GM18511 (cell line): Measurements from ENCODE around the gene FBXL7.

Source experiments
- ATAC-seq: cut with Tn5 transposase; IDR thresholded peaks from one replicate; pipeline ENCODE4 v1.9.1; 2021; ENCODE audit warnings: mild to moderate bottlenecking, moderate library complexity; ENCODE audit not compliant: unreplicated experiment

The FBXL7 gene

DNA sequence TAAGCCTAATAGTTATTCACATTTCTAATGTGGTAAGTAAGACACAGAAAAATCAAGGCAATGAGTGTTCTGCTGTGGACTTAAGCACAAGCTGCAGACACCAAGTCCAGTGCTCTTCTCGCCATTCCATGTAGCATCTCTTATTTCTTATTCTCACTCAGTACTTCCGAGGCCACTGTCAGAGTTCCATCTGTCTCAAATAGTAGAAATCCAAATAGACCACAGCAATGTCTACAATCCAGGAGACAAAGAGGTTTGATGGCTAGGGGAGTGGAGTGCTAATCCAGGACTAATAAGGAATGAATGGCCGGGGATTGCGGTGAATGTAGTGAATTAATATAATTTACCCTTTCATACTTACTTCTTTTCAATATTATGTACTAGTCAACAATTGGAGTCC, 147.3 kb downstream of the FBXL7 start:
- ATAC-seq: no peak

- no peak for ATAC-seq
Observed at GRCh38 chr5:15650266-15650665, 150.3 kb downstream of the FBXL7 start.

DNA sequence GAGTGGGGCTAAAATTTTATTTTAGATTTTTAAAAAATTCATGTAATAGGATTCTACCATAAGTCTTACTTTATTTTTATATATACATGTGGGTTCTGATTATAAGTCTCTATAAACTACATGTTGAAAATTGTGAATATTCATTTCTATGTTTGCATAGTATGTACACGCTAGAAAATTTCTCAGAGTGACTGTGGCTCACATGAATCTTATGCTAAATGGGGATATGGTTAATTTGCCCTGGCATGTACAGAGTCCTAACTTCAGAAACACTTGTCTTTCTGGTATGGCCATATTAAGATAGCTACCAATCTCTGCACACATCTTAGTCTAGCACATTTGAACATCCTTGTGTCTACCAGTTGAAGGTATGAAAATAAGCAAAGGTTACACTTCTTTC, 154.8 kb downstream of the FBXL7 start:
- ATAC-seq: no peak

GRCh38 chr5:15655683-15656082, 155.7 kb downstream of the FBXL7 start:
- ATAC-seq: no peak

DNA sequence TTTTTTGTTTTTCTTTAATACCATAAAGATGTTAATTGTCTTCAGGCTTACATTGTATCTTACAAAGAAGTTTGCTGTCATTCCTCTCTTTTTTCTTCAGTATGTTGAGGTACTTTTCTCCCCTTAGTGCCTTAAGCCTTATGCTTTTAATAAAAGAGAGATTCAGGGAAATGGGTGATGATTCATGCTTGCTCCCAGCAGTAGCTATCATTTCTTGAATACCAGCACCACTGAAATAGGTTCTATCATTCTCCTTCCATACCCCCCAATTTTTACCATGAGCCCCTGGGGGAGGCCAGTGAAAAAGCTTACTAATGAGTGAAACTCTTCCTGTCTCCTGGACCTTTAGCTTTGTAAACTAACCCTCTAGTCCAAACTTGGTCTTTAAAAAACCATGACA, 165.0 kb downstream of the FBXL7 start:
- no peak for ATAC-seq

DNA sequence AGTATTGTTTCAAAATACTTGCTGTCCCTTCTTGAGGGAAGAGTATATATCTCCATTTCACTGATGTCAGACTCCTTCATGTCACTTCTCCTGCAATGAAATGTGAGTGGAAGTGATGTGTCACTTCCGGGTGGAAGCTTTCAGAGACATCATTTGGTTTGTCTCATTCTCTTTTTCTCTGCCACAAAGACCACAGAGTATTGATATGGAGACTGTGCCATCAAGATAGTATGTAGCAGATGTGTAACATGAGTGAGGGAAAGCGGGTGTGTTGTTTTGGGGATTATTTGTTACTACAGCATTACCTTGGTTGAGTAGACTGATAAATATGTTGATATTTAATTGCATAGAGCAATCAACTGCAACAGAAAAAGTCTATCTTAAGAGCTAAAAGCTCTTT, 169.8 kb downstream of the FBXL7 start:
- ATAC-seq: no peak

- ATAC-seq: no peak
Observed at GRCh38 chr5:15674716-15675115, 174.7 kb downstream of the FBXL7 start.

DNA sequence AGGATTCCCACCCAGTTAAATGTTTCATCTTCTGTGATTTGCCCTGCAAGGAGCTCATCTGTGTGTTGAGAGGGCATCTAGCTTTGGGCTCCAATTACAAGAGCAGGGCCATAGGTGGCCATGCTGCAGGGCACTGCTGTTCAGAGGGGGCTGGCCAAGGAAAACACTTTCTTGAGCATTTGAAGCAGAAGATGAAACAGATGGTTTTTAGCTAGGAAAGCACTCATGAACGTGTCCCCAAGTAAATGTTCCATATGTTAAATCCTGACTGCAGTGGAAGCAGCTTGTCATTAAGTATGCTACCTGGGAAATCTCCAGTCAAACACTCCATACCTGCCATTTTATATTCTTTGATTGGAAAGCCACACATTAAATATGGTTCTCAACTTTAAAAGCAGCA, 176.6 kb downstream of the FBXL7 start:
- no peak for ATAC-seq

DNA sequence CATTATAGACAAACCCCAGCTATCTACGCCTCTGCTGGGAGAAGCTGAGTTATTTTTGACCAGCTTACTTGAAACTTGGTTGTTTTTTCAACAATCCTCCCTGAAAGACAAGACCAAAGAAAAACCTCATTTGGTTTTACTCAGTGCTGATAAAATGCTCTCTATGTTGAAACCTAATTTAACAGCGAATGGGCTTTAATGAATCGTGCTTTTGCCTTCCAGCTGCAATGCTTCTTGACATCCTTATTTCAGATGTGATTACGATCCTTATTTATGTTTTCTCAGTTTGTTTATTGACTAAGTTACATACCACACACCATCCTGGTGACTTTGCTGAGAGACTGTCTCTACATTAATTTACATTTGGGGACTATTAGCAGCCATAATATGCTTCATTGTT, 179.2 kb downstream of the FBXL7 start:
- ATAC-seq: no peak

DNA sequence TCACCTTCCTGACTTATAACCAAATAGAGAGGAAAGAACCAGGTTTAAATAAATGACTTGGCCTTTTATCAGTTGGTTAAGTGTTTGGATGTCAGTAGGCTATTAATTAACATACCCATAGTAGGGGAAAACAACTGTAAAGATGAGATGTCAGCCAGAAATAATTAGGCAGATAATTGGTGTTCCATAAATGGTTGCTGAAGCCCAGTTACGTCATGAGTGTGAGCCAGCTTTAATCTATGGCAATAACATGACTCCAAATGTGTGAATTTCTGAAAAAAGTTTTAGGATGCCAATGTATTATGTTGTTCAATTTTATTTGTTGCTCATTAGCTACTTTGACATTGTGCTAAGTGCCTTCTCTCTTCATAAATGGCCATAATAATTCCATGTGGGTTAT, 180.5 kb downstream of the FBXL7 start:
- no peak for ATAC-seq

- no peak for ATAC-seq
Observed at GRCh38 chr5:15682122-15682521, 182.1 kb downstream of the FBXL7 start.

GRCh38 chr5:15682566-15682965, 182.6 kb downstream of the FBXL7 start:
- no peak for ATAC-seq

DNA sequence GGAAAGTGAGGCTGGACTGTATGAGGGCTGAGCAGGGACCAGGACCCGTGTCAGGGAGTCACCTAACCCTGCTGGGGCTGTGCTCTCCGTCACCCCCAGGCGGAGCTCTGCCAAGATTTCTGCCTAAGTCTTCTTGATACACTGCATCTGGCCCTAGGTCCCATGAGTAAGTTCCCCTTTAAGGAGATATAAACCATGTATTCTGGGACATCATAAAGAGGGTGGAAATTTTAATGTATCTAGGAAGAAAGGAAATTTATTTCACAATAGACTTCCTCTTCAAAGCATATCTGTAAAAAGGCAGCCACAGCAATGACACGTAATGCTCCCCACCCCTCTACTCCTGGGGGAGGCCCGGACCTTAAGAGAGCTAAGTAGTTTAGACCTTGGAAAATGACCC, 183.4 kb downstream of the FBXL7 start:
- no peak for ATAC-seq

GRCh38 chr5:15687401-15687800, 187.4 kb downstream of the FBXL7 start:
- no peak for ATAC-seq

- no peak for ATAC-seq
Observed at GRCh38 chr5:15689836-15690235, 189.9 kb downstream of the FBXL7 start.

DNA sequence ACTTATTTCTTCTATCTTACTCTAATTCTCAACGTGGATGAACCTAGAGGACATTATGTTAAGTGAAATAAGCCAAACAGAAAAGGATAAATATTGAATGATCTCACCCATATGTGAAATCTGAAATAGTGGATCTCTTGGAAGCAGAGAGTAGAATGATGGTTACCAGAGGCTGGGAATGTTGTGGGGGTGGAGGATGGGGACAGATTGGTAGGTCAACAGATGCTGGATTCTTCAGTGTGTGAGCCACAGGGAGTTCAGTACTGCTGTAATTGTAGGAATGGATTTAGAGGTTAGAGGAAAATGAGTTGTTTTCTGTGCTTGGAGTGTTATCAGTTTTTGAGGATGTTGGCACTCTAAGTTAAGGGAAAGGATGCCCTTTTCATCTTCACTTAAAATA, 190.6 kb downstream of the FBXL7 start:
- no peak for ATAC-seq

- ATAC-seq: no peak
Observed at GRCh38 chr5:15691521-15691920, 191.5 kb downstream of the FBXL7 start.

DNA sequence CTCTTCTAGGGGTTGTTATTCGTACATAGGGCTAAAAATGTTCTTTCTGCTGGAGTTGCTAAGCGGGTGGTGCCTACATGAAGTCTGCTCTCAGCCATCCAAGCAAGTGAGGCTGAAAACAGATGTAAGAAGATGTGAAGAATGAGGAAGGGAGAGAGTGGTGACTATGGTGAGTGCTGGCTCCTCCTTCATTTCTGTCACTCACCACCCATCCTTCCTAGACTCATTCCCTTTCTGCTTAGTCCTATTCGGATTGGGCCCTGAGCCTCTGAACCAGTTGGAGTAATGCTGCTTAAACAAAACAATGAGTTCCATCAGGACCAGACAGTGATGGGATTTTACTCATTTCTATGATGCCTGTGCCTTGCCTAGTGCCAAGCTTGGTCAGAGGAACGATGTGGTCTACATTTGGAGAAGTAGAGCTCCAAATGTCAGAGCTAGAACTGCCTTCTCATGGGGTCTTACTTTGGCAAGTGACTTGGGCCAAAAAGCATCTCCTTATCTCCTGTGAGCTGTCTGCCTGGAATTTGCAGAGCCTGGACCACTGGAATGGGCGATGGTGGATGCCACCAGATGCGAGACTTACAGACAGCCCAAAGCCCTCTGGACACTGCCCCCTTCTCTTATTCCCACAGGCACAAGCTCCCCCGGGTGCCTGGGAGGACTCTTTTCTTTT, 192.9 kb downstream of the FBXL7 start:
- ATAC-seq: no peak

GRCh38 chr5:15693382-15693728, 193.4 kb downstream of the FBXL7 start:
- ATAC-seq: no peak

GRCh38 chr5:15693933-15694332, 194.0 kb downstream of the FBXL7 start:
- ATAC-seq: no peak

DNA sequence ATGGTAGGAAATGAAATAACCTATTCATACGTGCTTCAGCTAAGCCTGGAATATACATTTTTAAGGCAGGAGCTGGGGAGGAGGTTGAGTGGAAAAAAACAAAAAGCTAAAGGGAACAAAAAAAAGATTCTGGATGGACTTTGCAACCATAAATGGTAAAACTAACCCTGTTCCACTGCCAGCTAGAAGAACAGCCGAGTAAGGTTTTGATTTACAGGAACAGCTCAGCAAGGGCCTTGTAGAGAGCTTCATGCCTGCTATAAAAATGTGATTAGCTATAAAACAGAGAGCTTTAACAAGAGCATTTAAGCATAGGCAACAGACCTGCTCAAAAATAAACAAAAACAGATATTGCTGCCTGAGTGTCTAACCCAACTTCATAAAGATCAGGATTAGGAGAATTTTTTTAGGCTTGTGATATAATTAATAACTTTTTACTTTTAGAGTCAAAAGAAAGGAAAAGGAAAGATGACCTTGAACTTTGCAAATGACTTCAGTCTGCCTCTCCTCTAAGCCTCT, 194.8 kb downstream of the FBXL7 start:
- no peak for ATAC-seq

DNA sequence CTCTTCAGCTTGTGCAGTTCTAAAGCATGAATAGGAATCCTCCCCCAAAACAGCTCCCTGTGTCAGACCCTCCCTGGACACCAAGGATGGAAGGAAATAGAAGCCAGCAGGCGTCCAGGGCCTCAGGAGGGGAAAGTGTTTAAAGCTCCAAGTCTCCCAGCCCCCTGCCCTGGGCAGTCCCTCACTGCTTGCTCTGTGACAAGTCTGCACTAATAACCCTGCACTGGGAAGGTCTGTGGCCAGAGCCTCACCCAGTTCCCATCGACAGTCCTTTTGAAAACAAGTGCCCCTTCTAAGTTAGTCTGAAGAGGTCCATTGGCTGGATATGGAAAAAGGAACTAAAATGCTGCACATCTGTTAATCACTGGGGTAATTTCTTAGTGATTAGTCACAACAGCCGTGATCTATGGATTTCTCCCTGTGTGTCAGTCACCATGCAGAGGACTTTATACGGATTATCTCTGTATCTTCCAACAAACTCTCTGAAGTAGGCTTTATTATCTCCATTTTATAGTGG, 195.3 kb downstream of the FBXL7 start:
- no peak for ATAC-seq

GRCh38 chr5:15700373-15700772, 200.4 kb downstream of the FBXL7 start:
- no peak for ATAC-seq
